Hematopoietic multipotent progenitor cell treated with erythropoietin and hydrocortisone succinate and interleukin-3 and kit ligand, for 8 days (in vitro differentiated cells): Measurements from ENCODE around the gene RAET1L.
"Not testable (repeated sequence)": the region's sequence is repeated elsewhere in the genome, so short reads cannot be mapped to it uniquely, and the experiment has no call there.

Source experiments
- DNase-seq: peaks from one replicate; pipeline ENCODE4 v3.0.0-alpha.2; 2015

The RAET1L gene

GRCh38 chr6:150025201-150025917 is at the start of gene RAET1L:
RAET1L (minus strand) TSS chr6:150025532; CDS start chr6:150025471, 61 bp downstream.
- no peak for DNase-seq

- DNase-seq, result no peak
These were observed 49.7 kb upstream of the RAET1L start for GRCh38 chr6:150075034-150075421.

- DNase-seq, result not testable (repeated sequence)
These were observed 49.2 kb upstream of the RAET1L start for GRCh38 chr6:150074396-150075033.

GRCh38 chr6:150072201-150072600 is 46.9 kb upstream of the RAET1L start:
- DNase-seq, result no peak

GRCh38 chr6:150070236-150070818 is 45.0 kb upstream of the RAET1L start:
- DNase-seq, result no peak

- no peak for DNase-seq
These were observed 44.4 kb upstream of the RAET1L start for GRCh38 chr6:150069706-150070105.

GRCh38 chr6:150068720-150069648 is 43.7 kb upstream of the RAET1L start, which contains the start of gene ULBP3:
ULBP3 (minus strand) TSS chr6:150069121; CDS start chr6:150069066, 55 bp downstream.
- peak; percentile 64 for DNase-seq

GRCh38 chr6:150068151-150068550 is 42.8 kb upstream of the RAET1L start:
- DNase-seq, result no peak

- DNase-seq, result no peak
These were observed 39.8 kb upstream of the RAET1L start for GRCh38 chr6:150065083-150065482.

GRCh38 chr6:150063640-150064039 is 38.3 kb upstream of the RAET1L start:
- no peak for DNase-seq

GRCh38 chr6:150059973-150060372 is 34.6 kb upstream of the RAET1L start:
- not testable (repeated sequence) for DNase-seq

GRCh38 chr6:150058986-150059385 is 33.7 kb upstream of the RAET1L start:
- DNase-seq, result no peak

- DNase-seq, result no peak
These were observed 33.0 kb upstream of the RAET1L start for GRCh38 chr6:150058231-150058792.

- no peak for DNase-seq
These were observed 32.2 kb upstream of the RAET1L start for GRCh38 chr6:150057501-150057951.

- DNase-seq, result no peak
These were observed 31.6 kb upstream of the RAET1L start for GRCh38 chr6:150056916-150057315.

GRCh38 chr6:150056156-150056555 is 30.8 kb upstream of the RAET1L start:
- DNase-seq, result no peak

- DNase-seq, result no peak
These were observed 29.8 kb upstream of the RAET1L start for GRCh38 chr6:150055131-150055530.

GRCh38 chr6:150053450-150053849 is 28.1 kb upstream of the RAET1L start:
- no peak for DNase-seq

GRCh38 chr6:150050846-150051245 is 25.5 kb upstream of the RAET1L start:
- DNase-seq, result no peak

GRCh38 chr6:150048099-150048498 is 22.8 kb upstream of the RAET1L start:
- DNase-seq, result no peak

- DNase-seq, result no peak
These were observed 21.6 kb upstream of the RAET1L start for GRCh38 chr6:150046943-150047342.

- no peak for DNase-seq
These were observed 19.4 kb upstream of the RAET1L start for GRCh38 chr6:150044621-150045145.
